OCI-LY1 (cell line): ENCODE results near the gene STK32B.

Experiments
- H2AFZ ChIP-seq: fragments of 200-600 bp; sonication (generic), shearing (Covaris generic); 2 replicates; pipeline ENCODE4 v1.6.0; 2014; ENCODE audit warnings: antibody characterized with exemption, mild to moderate bottlenecking, low read length
- H3F3A ChIP-seq: fragments of 200-600 bp; sonication (generic), shearing (Covaris generic); 2 replicates; pipeline ENCODE4 v1.6.0; 2014; ENCODE audit warnings: mild to moderate bottlenecking, antibody characterized with exemption, low read length, moderate library complexity; ENCODE audit not compliant: insufficient read depth
- H3K27ac ChIP-seq: fragments of 200-600 bp; sonication (generic); 2 replicates; pipeline ENCODE4 v1.5.1; 2014; ENCODE audit warnings: low read length, mixed run types, mild to moderate bottlenecking, low read depth; ENCODE audit not compliant: poor library complexity, severe bottlenecking
- H3K27me3 ChIP-seq: fragments of 200-600 bp; sonication (generic); 2 replicates; pipeline ENCODE4 v1.6.0; 2014; ENCODE audit warnings: antibody characterized with exemption, mild to moderate bottlenecking, low read length, moderate library complexity; ENCODE audit not compliant: insufficient read depth
- H3K36me3 ChIP-seq: fragments of 200-600 bp; sonication (generic); 2 replicates; pipeline ENCODE4 v1.6.1; 2014; ENCODE audit warnings: mild to moderate bottlenecking, antibody characterized with exemption, low read length, moderate library complexity, mixed read lengths; ENCODE audit not compliant: insufficient read depth
- H3K4me1 ChIP-seq: fragments of 200-600 bp; sonication (generic); 2 replicates; pipeline ENCODE4 v1.5.1; 2014; ENCODE audit warnings: mild to moderate bottlenecking, low read length, moderate library complexity; ENCODE audit not compliant: insufficient read depth, severe bottlenecking
- H3K4me2 ChIP-seq: fragments of 200-600 bp; sonication (generic), shearing (Covaris generic); 2 replicates; pipeline ENCODE4 v1.6.1; 2014; ENCODE audit warnings: low read length
- H3K4me3 ChIP-seq: fragments of 200-600 bp; sonication (generic); 2 replicates; pipeline ENCODE4 v1.5.1; 2014; ENCODE audit warnings: low read length, low read depth, mild to moderate bottlenecking, mixed read lengths; ENCODE audit not compliant: poor library complexity, severe bottlenecking
- H3K79me2 ChIP-seq: fragments of 200-600 bp; shearing (Covaris generic); 2 replicates; pipeline ENCODE4 v1.6.1; 2016; ENCODE audit warnings: mixed run types, low read length, mixed read lengths; ENCODE audit not compliant: insufficient read depth
- H3K9ac ChIP-seq: fragments of 200-600 bp; sonication (generic), shearing (Covaris generic); 2 replicates; pipeline ENCODE4 v1.6.1; 2014; ENCODE audit warnings: mild to moderate bottlenecking, low read length, mixed read lengths
- H3K9me2 ChIP-seq: fragments of 200-600 bp; sonication (generic), shearing (Covaris generic); 2 replicates; pipeline ENCODE4 v1.6.1; 2014; ENCODE audit warnings: low read depth, mild to moderate bottlenecking, low read length, mixed read lengths
- H3K9me3 ChIP-seq: fragments of 200-600 bp; shearing (Covaris generic); 2 replicates; pipeline ENCODE4 v1.6.1; 2014; ENCODE audit warnings: low read length, mixed read lengths
- H4K20me1 ChIP-seq: fragments of 200-600 bp; sonication (generic), shearing (Covaris generic); 2 replicates; pipeline ENCODE4 v1.6.0; 2016; ENCODE audit warnings: mild to moderate bottlenecking, low read length; ENCODE audit not compliant: insufficient read depth
- EZH2 ChIP-seq: fragments of 200-600 bp; sonication (generic), shearing (Covaris generic); IDR thresholded peaks from 2 replicates; pipeline ENCODE4 v1.8.0; 2017; ENCODE audit warnings: borderline replicate concordance, mixed run types, mild to moderate bottlenecking, antibody characterized with exemption, low read length, moderate library complexity, mixed read lengths
- TF ChIP-seq, protein P1 (sequence below): fragments of 200-600 bp; sonication (generic), shearing (Covaris generic); IDR thresholded peaks from 2 replicates; pipeline ENCODE4 v1.5.1; 2017; ENCODE audit warnings: mild to moderate bottlenecking, antibody characterized with exemption, low read length, moderate library complexity, mixed read lengths

Gene STK32B

DNA sequence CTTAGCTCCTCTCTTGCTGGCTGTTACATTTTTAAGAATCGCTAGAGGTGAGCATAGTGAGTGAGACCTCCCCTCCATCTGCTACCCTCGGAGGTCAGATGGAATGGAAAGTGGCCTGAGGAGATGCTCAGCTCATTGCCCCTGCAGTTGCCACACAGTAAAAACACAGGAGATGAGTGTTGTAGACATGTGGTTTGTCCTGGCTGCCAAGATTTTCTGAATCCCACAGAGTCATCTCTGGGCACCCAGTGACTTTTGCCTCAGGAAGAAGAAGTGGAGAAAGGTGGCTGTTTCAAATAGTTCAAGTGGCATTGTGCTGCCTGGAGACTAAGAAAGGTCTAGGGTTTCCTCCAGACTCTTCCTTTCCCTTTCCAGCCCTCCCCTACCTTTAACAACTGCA is 271.0 kb downstream of the STK32B start:
- no peak for TF ChIP-seq EZH2
- H4K20me1 ChIP-seq: no peaks in the 10 kb centered on the region
- no peaks in the 10 kb centered on the region for H3K9me3 ChIP-seq
- H3K9ac ChIP-seq: no peak overlapping the region
- H3K27ac ChIP-seq: no peak overlapping the region
- no peaks in the 10 kb centered on the region for H3K27me3 ChIP-seq
- no peaks in the 10 kb centered on the region for H3F3A ChIP-seq
- H3K79me2 ChIP-seq: no peaks in the 10 kb centered on the region
- H3K9me2 ChIP-seq: no peaks in the 10 kb centered on the region
- H3K4me2 ChIP-seq: no peak overlapping the region
- H2AFZ ChIP-seq: no peak overlapping the region
- no peaks in the 10 kb centered on the region for H3K36me3 ChIP-seq
- no peaks in the 10 kb centered on the region for H3K4me1 ChIP-seq
- no peak overlapping the region for H3K4me3 ChIP-seq

DNA sequence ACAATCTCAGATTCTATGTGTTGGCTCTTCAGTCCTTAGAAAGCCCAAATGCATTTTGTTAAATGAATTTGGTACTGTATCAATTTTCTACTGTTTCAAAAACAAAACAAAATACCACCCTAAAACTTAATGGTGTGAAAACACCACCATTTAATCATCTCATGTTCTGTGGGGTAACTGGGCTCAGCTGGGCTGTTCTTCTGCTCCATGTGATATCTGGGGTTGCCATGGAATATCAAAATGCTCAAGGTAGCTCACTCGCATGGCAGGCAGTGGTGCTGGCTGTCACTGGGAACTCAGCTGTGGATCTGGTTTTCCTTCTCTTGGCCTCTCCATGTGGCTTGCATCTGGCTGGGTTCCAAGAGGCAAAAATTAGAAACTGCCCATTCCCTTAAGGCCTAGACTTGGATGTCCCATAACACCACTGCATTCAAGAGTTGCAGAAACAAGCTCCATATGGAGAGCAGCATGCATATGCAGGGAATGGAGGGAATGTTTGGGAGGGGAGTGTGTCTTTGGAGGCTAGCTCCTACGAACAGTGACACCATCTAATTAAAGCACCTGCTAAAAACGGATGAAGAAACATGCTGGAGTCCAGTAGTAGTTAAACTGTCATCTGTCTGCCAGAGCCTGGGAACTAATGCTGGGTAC is 279.2 kb downstream of the STK32B start:
- no peak overlapping the region for H3K27ac ChIP-seq
- H3F3A ChIP-seq: no peaks in the 10 kb centered on the region
- H3K79me2 ChIP-seq: no peaks in the 10 kb centered on the region
- H3K4me3 ChIP-seq: no peak overlapping the region
- no peaks in the 10 kb centered on the region for H3K9me2 ChIP-seq
- TF ChIP-seq, protein P1, sequence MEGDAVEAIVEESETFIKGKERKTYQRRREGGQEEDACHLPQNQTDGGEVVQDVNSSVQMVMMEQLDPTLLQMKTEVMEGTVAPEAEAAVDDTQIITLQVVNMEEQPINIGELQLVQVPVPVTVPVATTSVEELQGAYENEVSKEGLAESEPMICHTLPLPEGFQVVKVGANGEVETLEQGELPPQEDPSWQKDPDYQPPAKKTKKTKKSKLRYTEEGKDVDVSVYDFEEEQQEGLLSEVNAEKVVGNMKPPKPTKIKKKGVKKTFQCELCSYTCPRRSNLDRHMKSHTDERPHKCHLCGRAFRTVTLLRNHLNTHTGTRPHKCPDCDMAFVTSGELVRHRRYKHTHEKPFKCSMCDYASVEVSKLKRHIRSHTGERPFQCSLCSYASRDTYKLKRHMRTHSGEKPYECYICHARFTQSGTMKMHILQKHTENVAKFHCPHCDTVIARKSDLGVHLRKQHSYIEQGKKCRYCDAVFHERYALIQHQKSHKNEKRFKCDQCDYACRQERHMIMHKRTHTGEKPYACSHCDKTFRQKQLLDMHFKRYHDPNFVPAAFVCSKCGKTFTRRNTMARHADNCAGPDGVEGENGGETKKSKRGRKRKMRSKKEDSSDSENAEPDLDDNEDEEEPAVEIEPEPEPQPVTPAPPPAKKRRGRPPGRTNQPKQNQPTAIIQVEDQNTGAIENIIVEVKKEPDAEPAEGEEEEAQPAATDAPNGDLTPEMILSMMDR: no peak
- TF ChIP-seq EZH2: no peak
- no peaks in the 10 kb centered on the region for H3K4me1 ChIP-seq
- H3K27me3 ChIP-seq: no peaks in the 10 kb centered on the region
- no peaks in the 10 kb centered on the region for H4K20me1 ChIP-seq
- no peak overlapping the region for H3K4me2 ChIP-seq
- no peak overlapping the region for H3K9ac ChIP-seq
- no peaks in the 10 kb centered on the region for H3K9me3 ChIP-seq
- no peak overlapping the region for H2AFZ ChIP-seq
- H3K36me3 ChIP-seq: no peaks in the 10 kb centered on the region

DNA sequence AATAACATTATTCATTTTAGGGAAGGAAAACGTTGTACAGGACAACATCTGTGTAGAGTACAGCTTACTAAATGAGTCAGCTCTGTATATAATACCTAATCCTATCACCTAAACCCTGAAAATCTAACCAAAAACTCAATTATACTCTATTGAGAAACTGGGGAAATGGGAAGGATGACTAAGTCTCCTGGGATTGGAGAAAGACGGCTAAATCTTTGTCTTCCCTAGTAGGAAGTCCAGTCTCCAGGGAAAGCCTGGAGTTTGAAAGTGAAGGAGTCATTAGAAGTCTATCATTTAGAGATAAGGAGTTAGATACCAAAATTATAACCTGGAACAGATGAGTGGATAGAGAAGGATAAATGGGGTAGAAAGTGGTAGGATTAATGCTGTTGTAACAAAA is 286.5 kb downstream of the STK32B start:
- H3K36me3 ChIP-seq: no peaks in the 10 kb centered on the region
- H2AFZ ChIP-seq: no peak overlapping the region
- H3K9me3 ChIP-seq: no peaks in the 10 kb centered on the region
- no peaks in the 10 kb centered on the region for H4K20me1 ChIP-seq
- no peaks in the 10 kb centered on the region for H3K79me2 ChIP-seq
- no peak overlapping the region for H3K4me2 ChIP-seq
- no peaks in the 10 kb centered on the region for H3K27me3 ChIP-seq
- no peaks in the 10 kb centered on the region for H3F3A ChIP-seq
- H3K27ac ChIP-seq: no peak overlapping the region
- H3K4me3 ChIP-seq: no peak overlapping the region
- H3K9ac ChIP-seq: no peak overlapping the region
- H3K4me1 ChIP-seq: no peaks in the 10 kb centered on the region
- no peaks in the 10 kb centered on the region for H3K9me2 ChIP-seq
- no peak for TF ChIP-seq EZH2
- TF ChIP-seq, protein P1: no peak

DNA sequence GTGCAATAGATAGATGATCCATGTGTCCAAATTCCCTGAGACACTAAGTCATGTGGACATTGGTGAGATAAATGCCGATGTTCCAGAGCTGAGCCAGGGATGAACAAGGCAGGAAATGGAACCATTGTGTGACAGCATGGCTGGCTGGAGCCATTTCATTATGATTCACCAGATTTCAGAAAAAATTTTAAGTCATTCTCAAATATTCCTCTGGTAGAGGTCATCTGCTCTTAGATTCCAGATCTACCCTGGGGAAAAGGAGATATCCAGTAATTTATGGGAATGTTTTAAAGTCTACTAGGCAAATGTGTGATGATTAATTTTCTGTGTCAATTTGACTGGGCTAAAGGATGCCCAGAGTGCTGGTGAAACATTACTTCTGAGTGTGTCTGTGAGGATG is 287.3 kb downstream of the STK32B start:
- Histone ChIP-seq H3K27me3 (no peaks in the 10 kb centered on the region), H3K36me3 (no peaks in the 10 kb centered on the region), H3K4me1 (no peaks in the 10 kb centered on the region), H3K4me2 (no peak overlapping the region), H4K20me1 (no peaks in the 10 kb centered on the region), H3K9ac (no peak overlapping the region), H3K27ac (no peak overlapping the region), H3K9me2 (no peaks in the 10 kb centered on the region), H3K79me2 (no peaks in the 10 kb centered on the region), H3K9me3 (no peaks in the 10 kb centered on the region), H3F3A (no peaks in the 10 kb centered on the region), H2AFZ (no peak overlapping the region), H3K4me3 (no peak overlapping the region)
- TF ChIP-seq, protein P1: no peak
- TF ChIP-seq EZH2: no peak
